ENCODE results near the gene EPB41L5.
"Not testable (repeated sequence)": the region's sequence is repeated elsewhere in the genome, so short reads cannot be mapped to it uniquely, and the experiment has no call there.

EPB41L5 gene

GRCh38 chr2:120169020-120169419 is 156.1 kb downstream of the EPB41L5 start:
- Mint-ChIP-seq H3K4me1 (ENCODE audit: low read depth) (no peaks in the 10 kb centered on the region), H3K27ac (no peak overlapping the region)

GRCh38 chr2:120174963-120175581 is 162.2 kb downstream of the EPB41L5 start:
- Mint-ChIP-seq H3K4me1 (ENCODE audit: low read depth) (peaks cover 50% of the 10 kb centered on the region), H3K9me3 (no peaks in the 10 kb centered on the region), H3K4me3 (no peak overlapping the region), H3K27ac (peak overlapping the region; percentile 18), H3K27me3 (no peaks in the 10 kb centered on the region), H3K36me3 (ENCODE audit: low read depth) (no peaks in the 10 kb centered on the region)

More at GRCh38 chr2:120169020-120169419, 156.1 kb downstream of the EPB41L5 start:
- H3K36me3 Mint-ChIP-seq (ENCODE audit: low read depth), result peaks cover 14% of the 10 kb centered on the region
- no peaks in the 10 kb centered on the region for H3K9me3 Mint-ChIP-seq
- H3K27me3 Mint-ChIP-seq, result no peaks in the 10 kb centered on the region
- no peak overlapping the region for H3K4me3 Mint-ChIP-seq

DNA sequence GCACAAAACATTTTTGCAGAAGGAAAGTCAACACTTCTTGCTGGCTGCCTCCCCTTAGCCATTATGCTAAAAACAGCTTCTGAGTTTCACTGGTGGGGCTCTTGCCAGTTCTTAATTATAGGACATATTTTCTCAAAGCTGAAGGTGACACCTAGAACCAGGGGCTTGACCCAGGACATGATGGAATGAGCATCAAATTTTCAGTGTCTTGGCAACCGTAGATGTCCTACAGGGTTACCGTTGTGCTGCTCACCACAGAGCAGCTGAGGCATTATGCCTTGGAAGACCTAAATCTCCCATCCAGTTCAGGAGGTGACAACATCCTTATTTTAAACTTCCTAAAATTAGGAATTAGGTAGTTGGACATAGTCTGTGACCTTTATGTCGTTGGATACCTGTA is 163.6 kb downstream of the EPB41L5 start:
- H3K4me3 Mint-ChIP-seq, result peak overlapping the region; percentile 93
- no peaks in the 10 kb centered on the region for H3K36me3 Mint-ChIP-seq (ENCODE audit: low read depth)

GRCh38 chr2:120177001-120177621 is 164.2 kb downstream of the EPB41L5 start:
- H3K9me3 Mint-ChIP-seq, result no peaks in the 10 kb centered on the region
- peak overlapping the region; percentile 98 for H3K27ac Mint-ChIP-seq
- peak overlapping the region; percentile 93 for H3K4me3 Mint-ChIP-seq
- peaks cover 59% of the 10 kb centered on the region for H3K4me1 Mint-ChIP-seq (ENCODE audit: low read depth)
- H3K27me3 Mint-ChIP-seq, result no peaks in the 10 kb centered on the region
- no peaks in the 10 kb centered on the region for H3K36me3 Mint-ChIP-seq (ENCODE audit: low read depth)

More for the DNA sequence above, 163.6 kb downstream of the EPB41L5 start:
- H3K27me3 Mint-ChIP-seq, result no peaks in the 10 kb centered on the region
- peaks cover 53% of the 10 kb centered on the region for H3K4me1 Mint-ChIP-seq (ENCODE audit: low read depth)
- H3K9me3 Mint-ChIP-seq, result no peaks in the 10 kb centered on the region
- H3K27ac Mint-ChIP-seq, result peak overlapping the region; percentile 98

DNA sequence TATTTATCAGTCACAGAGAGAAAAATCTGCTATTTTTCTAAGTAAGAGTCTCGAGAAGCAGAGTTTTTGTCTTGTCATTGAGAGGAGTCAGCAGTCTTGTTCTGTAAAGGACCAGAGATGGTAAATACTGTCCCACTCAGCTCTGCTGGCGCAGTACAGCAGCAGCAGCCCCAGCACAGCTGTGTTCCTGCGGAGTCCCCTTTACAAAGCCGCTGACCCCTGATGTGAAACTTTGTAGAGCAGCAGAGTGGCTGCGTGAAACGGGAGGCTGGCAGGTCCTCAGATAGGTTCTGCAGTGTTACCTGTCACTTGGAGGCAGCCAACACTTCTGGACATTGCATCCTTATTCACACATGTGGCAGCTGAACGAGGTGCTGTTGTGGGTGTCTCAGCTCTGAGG is 165.1 kb downstream of the EPB41L5 start:
- Mint-ChIP-seq H3K9me3 (no peaks in the 10 kb centered on the region), H3K27ac (peak overlapping the region; percentile 75), H3K4me1 (ENCODE audit: low read depth) (peaks cover 62% of the 10 kb centered on the region), H3K4me3 (peak overlapping the region; percentile 93), H3K27me3 (no peaks in the 10 kb centered on the region), H3K36me3 (ENCODE audit: low read depth) (no peaks in the 10 kb centered on the region)

- no peak overlapping the region for H3K27ac Mint-ChIP-seq
- no peaks in the 10 kb centered on the region for H3K36me3 Mint-ChIP-seq (ENCODE audit: low read depth)
- H3K4me3 Mint-ChIP-seq, result no peak overlapping the region
- no peaks in the 10 kb centered on the region for H3K9me3 Mint-ChIP-seq
- peaks cover 62% of the 10 kb centered on the region for H3K4me1 Mint-ChIP-seq (ENCODE audit: low read depth)
- H3K27me3 Mint-ChIP-seq, result no peaks in the 10 kb centered on the region
Observed at GRCh38 chr2:120179396-120179795, 166.5 kb downstream of the EPB41L5 start.

DNA sequence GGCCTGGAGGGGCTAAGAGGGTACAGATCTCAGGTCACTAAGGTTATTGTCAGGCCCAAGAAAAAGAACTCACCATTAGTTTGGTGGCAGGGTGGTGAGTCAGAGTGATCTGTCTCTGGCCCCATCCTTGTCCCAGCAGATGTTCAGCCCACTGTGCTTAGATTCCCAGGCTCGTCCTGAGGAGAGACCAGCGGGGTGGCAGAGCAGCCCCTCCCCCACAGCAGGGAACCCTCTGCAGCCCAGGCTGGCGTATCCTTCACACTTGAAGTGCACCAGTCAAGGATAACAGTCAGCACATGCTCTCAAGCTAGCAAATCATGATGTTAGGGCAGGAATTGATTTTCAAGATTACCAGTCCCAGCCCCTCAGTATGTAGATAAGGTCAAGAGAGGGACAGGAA is 167.2 kb downstream of the EPB41L5 start:
- H3K4me1 Mint-ChIP-seq (ENCODE audit: low read depth), result peaks cover 57% of the 10 kb centered on the region
- no peaks in the 10 kb centered on the region for H3K27me3 Mint-ChIP-seq
- no peaks in the 10 kb centered on the region for H3K36me3 Mint-ChIP-seq (ENCODE audit: low read depth)
- H3K27ac Mint-ChIP-seq, result no peak overlapping the region
- no peaks in the 10 kb centered on the region for H3K9me3 Mint-ChIP-seq
- no peak overlapping the region for H3K4me3 Mint-ChIP-seq

DNA sequence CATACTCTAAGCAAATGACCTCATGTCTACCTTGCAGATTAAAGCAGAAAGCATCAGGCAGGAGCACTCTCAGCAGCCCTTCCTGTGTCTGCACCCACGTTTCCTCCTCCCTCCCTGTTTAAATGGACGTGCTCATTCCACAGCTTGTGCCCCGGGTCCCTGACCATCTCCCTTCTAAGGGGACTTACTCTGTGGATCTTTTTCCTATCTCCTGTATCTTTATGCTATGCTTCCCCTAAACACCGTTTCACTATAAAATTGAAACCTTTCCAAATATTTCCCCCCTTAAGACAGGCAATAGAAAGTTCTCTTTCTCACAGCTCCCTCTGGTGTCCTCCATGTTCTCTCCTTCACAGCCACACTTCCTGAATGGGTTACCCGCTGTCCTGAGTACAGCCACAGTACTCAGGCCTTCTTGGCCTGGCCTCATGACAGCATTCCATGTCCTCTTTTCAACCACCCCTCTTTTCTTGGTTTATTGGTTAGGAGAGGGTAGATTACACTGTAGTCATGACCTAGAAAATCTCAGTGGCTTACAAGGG is 169.2 kb downstream of the EPB41L5 start:
- Mint-ChIP-seq H3K9me3 (no peaks in the 10 kb centered on the region), H3K36me3 (ENCODE audit: low read depth) (no peaks in the 10 kb centered on the region), H3K27me3 (no peaks in the 10 kb centered on the region), H3K4me1 (ENCODE audit: low read depth) (peaks cover 38% of the 10 kb centered on the region), H3K4me3 (peak overlapping the region; percentile 4), H3K27ac (peak overlapping the region; percentile 11)

GRCh38 chr2:120189189-120189588 is 176.3 kb downstream of the EPB41L5 start:
- Mint-ChIP-seq H3K27ac (no peak overlapping the region), H3K4me1 (ENCODE audit: low read depth) (no peaks in the 10 kb centered on the region)

GRCh38 chr2:120192280-120192679 is 179.4 kb downstream of the EPB41L5 start:
- peaks cover 22% of the 10 kb centered on the region for H3K9me3 Mint-ChIP-seq
- H3K27me3 Mint-ChIP-seq, result no peaks in the 10 kb centered on the region
- peaks cover 9% of the 10 kb centered on the region for H3K36me3 Mint-ChIP-seq (ENCODE audit: low read depth)
- H3K4me1 Mint-ChIP-seq (ENCODE audit: low read depth), result no peaks in the 10 kb centered on the region
- H3K27ac Mint-ChIP-seq, result no peak overlapping the region
- no peak overlapping the region for H3K4me3 Mint-ChIP-seq

More at GRCh38 chr2:120189189-120189588, 176.3 kb downstream of the EPB41L5 start:
- H3K4me3 Mint-ChIP-seq, result no peak overlapping the region
- H3K27me3 Mint-ChIP-seq, result no peaks in the 10 kb centered on the region
- H3K9me3 Mint-ChIP-seq, result peaks cover 11% of the 10 kb centered on the region
- peaks cover 9% of the 10 kb centered on the region for H3K36me3 Mint-ChIP-seq (ENCODE audit: low read depth)

DNA sequence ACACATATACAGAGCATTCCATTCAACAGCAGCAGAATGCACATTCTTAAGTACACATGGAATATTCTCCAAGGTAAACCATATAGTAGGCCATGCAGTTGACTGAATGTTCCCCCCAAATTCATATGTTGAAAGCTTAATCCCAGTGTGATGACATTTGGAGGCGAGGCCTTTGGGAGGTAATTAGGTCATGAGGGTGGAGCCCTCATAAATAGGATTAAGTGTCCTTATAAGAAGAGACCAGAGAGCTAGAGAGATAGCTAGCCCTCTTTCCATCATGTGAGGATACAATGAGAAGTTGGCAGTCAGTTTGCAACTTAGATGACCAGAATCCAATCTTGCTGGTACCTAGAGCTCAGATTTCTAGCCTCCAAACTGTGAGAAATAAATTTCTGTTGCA is 182.7 kb downstream of the EPB41L5 start:
- Mint-ChIP-seq H3K4me3 (no peak overlapping the region), H3K9me3 (peaks cover 25% of the 10 kb centered on the region), H3K27me3 (no peaks in the 10 kb centered on the region), H3K36me3 (ENCODE audit: low read depth) (peaks cover 9% of the 10 kb centered on the region), H3K27ac (no peak overlapping the region), H3K4me1 (ENCODE audit: low read depth) (no peaks in the 10 kb centered on the region)

GRCh38 chr2:120199817-120200459 is 187.1 kb downstream of the EPB41L5 start:
- H3K27ac Mint-ChIP-seq; H3K27me3 Mint-ChIP-seq; H3K36me3 Mint-ChIP-seq (ENCODE audit: low read depth); H3K4me1 Mint-ChIP-seq (ENCODE audit: low read depth); H3K4me3 Mint-ChIP-seq; H3K9me3 Mint-ChIP-seq: not testable (repeated sequence)

GRCh38 chr2:120203251-120204021 is 190.6 kb downstream of the EPB41L5 start:
- Mint-ChIP-seq H3K27ac (no peak overlapping the region), H3K9me3 (peaks cover 4% of the 10 kb centered on the region), H3K36me3 (ENCODE audit: low read depth) (no peaks in the 10 kb centered on the region), H3K4me1 (ENCODE audit: low read depth) (no peaks in the 10 kb centered on the region), H3K4me3 (no peak overlapping the region), H3K27me3 (no peaks in the 10 kb centered on the region)

- peaks cover under 1% of the 10 kb centered on the region for H3K9me3 Mint-ChIP-seq
- no peaks in the 10 kb centered on the region for H3K27me3 Mint-ChIP-seq
- no peak overlapping the region for H3K4me3 Mint-ChIP-seq
- no peak overlapping the region for H3K27ac Mint-ChIP-seq
- H3K4me1 Mint-ChIP-seq (ENCODE audit: low read depth), result no peaks in the 10 kb centered on the region
- no peaks in the 10 kb centered on the region for H3K36me3 Mint-ChIP-seq (ENCODE audit: low read depth)
Observed at GRCh38 chr2:120204022-120204405, 191.1 kb downstream of the EPB41L5 start.

DNA sequence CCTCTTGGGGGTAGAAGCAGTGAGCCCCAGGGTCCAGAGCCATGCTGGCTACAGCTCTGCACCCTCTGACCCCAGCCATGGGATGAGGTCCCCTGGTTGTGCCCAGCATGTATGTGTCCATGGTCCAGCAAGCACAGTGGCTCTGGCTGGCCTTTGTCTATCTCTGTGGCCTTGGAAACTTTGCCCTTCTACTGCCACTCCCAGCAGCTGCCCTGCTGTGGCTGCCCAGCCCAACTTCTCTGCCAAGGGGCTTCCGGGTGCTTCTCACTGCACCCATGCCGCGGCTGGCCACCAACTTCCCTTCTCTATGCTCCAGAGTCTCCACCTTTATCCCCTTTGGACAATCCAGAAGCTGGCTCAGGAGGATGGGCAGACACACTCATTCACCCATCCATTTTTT is 191.5 kb downstream of the EPB41L5 start:
- no peak overlapping the region for H3K27ac Mint-ChIP-seq
- no peaks in the 10 kb centered on the region for H3K36me3 Mint-ChIP-seq (ENCODE audit: low read depth)
- H3K4me1 Mint-ChIP-seq (ENCODE audit: low read depth), result no peaks in the 10 kb centered on the region
- H3K4me3 Mint-ChIP-seq, result no peak overlapping the region
- H3K27me3 Mint-ChIP-seq, result no peaks in the 10 kb centered on the region
- no peaks in the 10 kb centered on the region for H3K9me3 Mint-ChIP-seq

Measured in stimulated activated naive CD8-positive, alpha-beta T cell treated with anti-CD3 and anti-CD28 coated beads, Interleukin-15, Interleukin-2, amounts not matched to agents 100 ng/mL and 50 ng/mL, for 24 hours (primary cell).